ENCODE data around the gene RBPJL. TPM values are rescaled to one million over a fixed set of nuclear protein-coding genes. Genes with fewer than 3 reads are reported as not detected.

Gene RBPJL
- total and polyA plus RNA-seq, 7 donors = 1.8 TPM; not detected in 6

DNA sequence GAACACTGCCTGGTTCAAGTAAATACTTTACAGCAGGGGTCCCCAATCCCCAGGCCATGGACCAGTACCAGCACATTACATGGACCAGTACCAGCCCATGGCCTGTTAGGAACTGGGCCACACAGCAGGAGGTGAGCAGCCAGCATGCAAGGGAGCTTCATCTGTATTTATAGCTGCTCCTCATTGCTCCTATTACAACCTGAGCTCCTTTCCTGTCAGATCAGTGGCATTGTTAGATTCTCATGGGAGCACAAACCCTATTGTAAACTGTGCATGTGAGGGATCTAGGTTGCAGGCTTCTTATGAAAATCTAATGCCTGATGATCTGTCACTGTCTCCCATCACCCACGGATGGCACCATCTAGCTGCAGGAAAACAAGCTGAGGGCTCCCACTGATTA is 12.0 kb upstream of the RBPJL start:
- 96 to 97% methylated on average over 1 of the region's 1 CpG for WGBS, 2 donors

GRCh38 chr20:45297786-45298497 is 8.7 kb upstream of the RBPJL start:
- no peak for TF ChIP-seq EP300 (IDR thresholded peaks at IDR 0.05)
- peaks cover 0 to 13% (median 9%) of the 10 kb centered on the region in 4 donors for H3K4me1 ChIP-seq
- WGBS, 2 donors = 92 to 93% methylated on average over 52 of the region's 52 CpGs
- peaks cover 0 to 36% (median 0%) of the 10 kb centered on the region in 3 donors for H3K27me3 ChIP-seq
- no peaks in the 10 kb centered on the region for H3K36me3 ChIP-seq
- no peak overlapping the region for H3K27ac ChIP-seq
- no peaks in the 10 kb centered on the region for H3K9me3 ChIP-seq
- no peak overlapping the region for H3K4me3 ChIP-seq
- no peak for DNase-seq
- intact Hi-C loops (cut with DNase I) = loop anchor here (10.0 kb wide), 1 partner anchor 283 kb away; no protein-coding TSS in a partner anchor

More for the DNA sequence above, 12.0 kb upstream of the RBPJL start:
- Histone ChIP-seq H3K27me3 (peaks cover 0 to 37% (median 0%) of the 10 kb centered on the region in 3 donors), H3K4me1 (peaks cover 0 to 21% (median 11%) of the 10 kb centered on the region in 4 donors), H3K27ac (no peak overlapping the region), H3K4me3 (no peak overlapping the region), H3K36me3 (no peaks in the 10 kb centered on the region), H3K9me3 (no peaks in the 10 kb centered on the region)
- TF ChIP-seq CTCF (IDR thresholded peaks at IDR 0.05) = no peak
- no peak for TF ChIP-seq POLR2AphosphoS5 (IDR thresholded peaks at IDR 0.05)
- no peak for TF ChIP-seq EP300 (IDR thresholded peaks at IDR 0.05)
- no peak for TF ChIP-seq POLR2A (IDR thresholded peaks at IDR 0.05)
- intact Hi-C loops (cut with DNase I) = loop anchor here (5.0 to 10.0 kb wide), 2 partner anchors 197 to 280 kb away; no protein-coding TSS in a partner anchor
- DNase-seq = no peak

DNA sequence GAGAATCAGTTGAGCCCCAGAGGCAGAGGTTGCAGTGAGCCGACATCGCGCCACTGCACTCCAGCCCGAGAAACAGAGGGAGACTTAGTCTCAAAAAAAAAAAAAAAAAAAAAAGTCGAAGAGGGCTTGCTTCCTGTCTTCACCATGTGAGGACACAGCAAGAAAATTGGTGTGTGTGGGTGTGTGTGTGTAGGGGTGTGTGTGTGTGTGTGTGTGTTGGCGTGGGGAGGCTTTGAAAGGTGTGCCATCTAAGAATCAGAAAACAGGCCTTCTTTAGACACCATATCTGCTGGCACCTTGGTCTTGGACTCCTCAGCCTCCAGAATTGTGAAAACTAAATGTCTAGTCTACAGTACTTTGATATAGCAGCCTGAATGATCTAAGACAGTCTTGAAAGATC is 6.9 kb upstream of the RBPJL start:
- Histone ChIP-seq H3K36me3 (no peaks in the 10 kb centered on the region), H3K27ac (no peak overlapping the region), H3K4me3 (no peak overlapping the region), H3K9me3 (no peaks in the 10 kb centered on the region), H3K4me1 (no peaks in the 10 kb centered on the region), H3K27me3 (peaks cover 0 to 40% (median 11%) of the 10 kb centered on the region in 3 donors)
- no peak for DNase-seq
- intact Hi-C loops (cut with DNase I) = loop anchor here (10.0 kb wide), 1 partner anchor 285 kb away; no protein-coding TSS in a partner anchor
- WGBS, 2 donors = 91 to 94% methylated on average over 6 of the region's 6 CpGs
- no peak for TF ChIP-seq POLR2A (IDR thresholded peaks at IDR 0.05)
- TF ChIP-seq CTCF (IDR thresholded peaks at IDR 0.05) = no peak
- no peak for TF ChIP-seq POLR2AphosphoS5 (IDR thresholded peaks at IDR 0.05)
- no peak for TF ChIP-seq EP300 (IDR thresholded peaks at IDR 0.05)

DNA sequence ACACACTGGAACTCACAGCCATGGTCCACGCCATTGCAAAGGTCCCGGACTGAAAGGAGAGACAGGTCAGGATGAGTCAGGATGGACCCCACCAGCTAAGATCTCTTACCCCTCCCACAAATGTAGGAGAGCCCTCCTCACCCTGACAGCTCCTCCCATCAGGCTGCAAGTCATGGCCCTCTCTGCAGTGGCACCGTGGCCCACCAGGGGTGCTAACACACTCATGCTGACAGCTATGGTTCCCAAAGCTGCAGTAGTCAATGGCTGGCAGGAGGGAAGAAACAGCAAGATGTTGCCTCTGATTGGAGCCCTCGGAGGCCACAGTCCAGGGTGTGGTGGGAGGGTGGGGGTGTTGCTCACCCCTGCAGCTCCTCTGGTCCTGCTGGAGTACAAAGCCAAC is 5.7 kb upstream of the RBPJL start:
- H3K27me3 ChIP-seq = peaks cover 0 to 38% (median 17%) of the 10 kb centered on the region in 3 donors
- H3K36me3 ChIP-seq = no peaks in the 10 kb centered on the region
- no peak overlapping the region for H3K27ac ChIP-seq
- DNase-seq = no peak
- intact Hi-C loops (cut with DNase I) = no loop called here
- WGBS, 2 donors = 46 to 55% methylated on average over 4 of the region's 4 CpGs
- H3K9me3 ChIP-seq = no peaks in the 10 kb centered on the region
- no peaks in the 10 kb centered on the region for H3K4me1 ChIP-seq
- H3K4me3 ChIP-seq = no peak overlapping the region
- TF ChIP-seq EP300 (IDR thresholded peaks at IDR 0.05) = no peak
- TF ChIP-seq POLR2AphosphoS5 (IDR thresholded peaks at IDR 0.05) = no peak
- TF ChIP-seq CTCF (IDR thresholded peaks at IDR 0.05) = no peak
- no peak for TF ChIP-seq POLR2A (IDR thresholded peaks at IDR 0.05)

GRCh38 chr20:45301824-45302271 is 4.8 kb upstream of the RBPJL start:
- TF ChIP-seq EP300 (IDR thresholded peaks at IDR 0.05) = no peak
- TF ChIP-seq POLR2A (IDR thresholded peaks at IDR 0.05) = no peak
- TF ChIP-seq POLR2AphosphoS5 (IDR thresholded peaks at IDR 0.05) = no peak
- TF ChIP-seq CTCF (IDR thresholded peaks at IDR 0.05) = no peak
- no peaks in the 10 kb centered on the region for H3K36me3 ChIP-seq
- peaks cover 0 to 7% (median 3%) of the 10 kb centered on the region in 4 donors for H3K4me1 ChIP-seq
- no peak for DNase-seq
- no peak overlapping the region for H3K27ac ChIP-seq
- WGBS, 2 donors = 89% methylated on average over 5 of the region's 5 CpGs
- H3K4me3 ChIP-seq = no peak overlapping the region
- no peaks in the 10 kb centered on the region for H3K9me3 ChIP-seq
- intact Hi-C loops (cut with DNase I) = no loop called here
- peaks cover 5 to 41% (median 24%) of the 10 kb centered on the region in 3 donors for H3K27me3 ChIP-seq
